H1 (cell line): ENCODE data around the gene SPOCK1. TPM values are rescaled to one million over a fixed set of nuclear protein-coding genes. Genes with fewer than 3 reads are reported as not detected.

Experiments used
- CTCF ChIA-PET: fragments of 300-600 bp; sonication (Branson Sonifier 250); formaldehyde crosslinking; loops from one replicate; lab custom pipeline; 2021; ENCODE audit not compliant: partially characterized antibody; lab: Charles Lee
- POLR2A ChIA-PET: fragments of 300-600 bp; sonication (Branson Sonifier 250); formaldehyde crosslinking; loops from one replicate; lab custom pipeline; 2021; ENCODE audit warnings: inconsistent platforms; ENCODE audit not compliant: partially characterized antibody; lab: Charles Lee
- DNase-seq, 2 experiments: peaks; one replicate each; pipeline versions ENCODE4 v3.0.0 to v3.0.0-alpha.2; 2010 to 2022; ENCODE audit warnings: low spot score in 2 of 2, low read depth in 1 of 2, mixed read lengths in 1 of 2
- FAIRE-seq: peaks from 2 replicates; lab custom pipeline; 2011; peaks lifted over from hg19 to GRCh38; lab: Jason Lieb, UNC
- H2AFZ ChIP-seq: 2 replicates; pipeline ENCODE4 v1.8.1; 2012; ENCODE audit warnings: low read length, inconsistent platforms
- H2AK5ac ChIP-seq: 2 replicates; pipeline ENCODE4 v1.6.1; 2013; ENCODE audit warnings: low read depth, low read length
- H2BK120ac ChIP-seq: replicated peaks from 2 replicates; pipeline ENCODE3; 2013; ENCODE audit warnings: low read depth, low read length, inconsistent platforms
- H2BK12ac ChIP-seq: 2 replicates; pipeline ENCODE4 v1.6.1; 2013; ENCODE audit warnings: low read depth, low read length
- H2BK15ac ChIP-seq: 2 replicates; pipeline ENCODE4 v1.6.1; 2013; ENCODE audit warnings: low read length
- H2BK20ac ChIP-seq: 2 replicates; pipeline ENCODE4 v1.6.1; 2013; ENCODE audit warnings: low read length
- H2BK5ac ChIP-seq: 2 replicates; pipeline ENCODE4 v1.6.1; 2013; ENCODE audit warnings: low read depth, low read length
- H3K14ac ChIP-seq: 2 replicates; pipeline ENCODE4 v1.6.1; 2013; ENCODE audit warnings: inconsistent platforms; ENCODE audit not compliant: insufficient read length
- H3K18ac ChIP-seq: 2 replicates; pipeline ENCODE4 v1.6.1; 2013; ENCODE audit warnings: low read length; ENCODE audit errors: extremely low read depth
- H3K23ac ChIP-seq: 2 replicates; pipeline ENCODE4 v1.6.1; 2013; ENCODE audit warnings: inconsistent platforms; ENCODE audit not compliant: insufficient read length
- H3K23me2 ChIP-seq: 2 replicates; pipeline ENCODE4 v1.6.1; 2013; ENCODE audit warnings: low read depth, low read length
- H3K27ac ChIP-seq: 2 replicates; pipeline ENCODE4 v1.6.1; 2011; ENCODE audit warnings: low read depth, low read length, inconsistent platforms
- H3K27me3 ChIP-seq, 4 experiments: replicated peaks in 1 of 4; 1 replicate in 1 of 4; 2 replicates in 3 of 4; pipeline versions ENCODE4 v1.6.1 to v1.8.1; 2011 to 2013; ENCODE audit warnings: low read length in 3 of 4, mild to moderate bottlenecking in 3 of 4, inconsistent platforms in 2 of 4, mixed read lengths in 2 of 4, moderate library complexity in 1 of 4; ENCODE audit not compliant: control insufficient read depth in 3 of 4, insufficient read depth in 3 of 4; ENCODE audit errors: extremely low read depth in 1 of 4
- H3K36me3 ChIP-seq, 4 experiments: 2 replicates each; pipeline versions ENCODE4 v1.6.1 to v1.8.1; 2011 to 2013; ENCODE audit warnings: mild to moderate bottlenecking in 4 of 4, low read length in 3 of 4, moderate library complexity in 2 of 4, control low read depth in 1 of 4, inconsistent platforms in 1 of 4; ENCODE audit not compliant: insufficient read depth in 4 of 4, control insufficient read depth in 2 of 4
- H3K4ac ChIP-seq: replicated peaks from 2 replicates; pipeline ENCODE3; 2013; ENCODE audit warnings: low read length, low read depth, mixed read lengths, inconsistent platforms; ENCODE audit not compliant: insufficient read length
- H3K4me1 ChIP-seq, 4 experiments: replicated peaks in 1 of 4; 1 replicate in 1 of 4; 2 replicates in 3 of 4; pipeline versions ENCODE4 v1.6.1 to v1.8.1; 2011 to 2013; ENCODE audit warnings: low read length in 3 of 4, inconsistent platforms in 2 of 4, mixed read lengths in 1 of 4; ENCODE audit not compliant: insufficient read depth in 4 of 4, control insufficient read depth in 3 of 4
- H3K4me2 ChIP-seq, 2 experiments: 2 replicates each; pipeline versions ENCODE4 v1.6.1 to v1.8.1; 2011 to 2013; ENCODE audit warnings: low read depth in 2 of 2, low read length in 2 of 2, control low read depth in 1 of 2, inconsistent platforms in 1 of 2, mild to moderate bottlenecking in 1 of 2; ENCODE audit not compliant: insufficient read depth in 1 of 2
- H3K4me3 ChIP-seq, 4 experiments: fragments of 200-600, 300-600 bp in 1 of 4; sonication (generic), shearing (Covaris generic), sonication (Bioruptor Twin) in 1 of 4; 2 replicates each; pipeline versions ENCODE4 v1.5.1 to v1.8.1; 2011 to 2016; ENCODE audit warnings: low read length in 4 of 4, low read depth in 3 of 4, control low read depth in 2 of 4, inconsistent platforms in 2 of 4, mild to moderate bottlenecking in 2 of 4, mixed read lengths in 1 of 4, moderate library complexity in 1 of 4; ENCODE audit not compliant: insufficient read depth in 2 of 4; ENCODE audit errors: extremely low read depth in 1 of 4
- H3K56ac ChIP-seq: replicated peaks from 2 replicates; pipeline ENCODE3; 2013; ENCODE audit warnings: low read depth, mild to moderate bottlenecking, mixed read lengths, low read length, inconsistent platforms; ENCODE audit not compliant: insufficient read length
- H3K79me1 ChIP-seq: 2 replicates; pipeline ENCODE4 v1.6.1; 2013; ENCODE audit warnings: low read depth, low read length, control low read depth
- H3K79me2 ChIP-seq, 2 experiments: 2 replicates each; pipeline versions ENCODE4 v1.6.1 to v1.8.1; 2012 to 2013; ENCODE audit warnings: low read length in 2 of 2, mild to moderate bottlenecking in 2 of 2, inconsistent platforms in 1 of 2; ENCODE audit not compliant: insufficient read depth in 2 of 2, control insufficient read depth in 1 of 2
- H3K9ac ChIP-seq, 4 experiments: replicated peaks in 1 of 4; 1 replicate in 1 of 4; 2 replicates in 3 of 4; pipeline versions ENCODE4 v1.6.1 to v1.8.1; 2011 to 2013; ENCODE audit warnings: low read depth in 3 of 4, low read length in 3 of 4, control low read depth in 2 of 4, mild to moderate bottlenecking in 2 of 4, moderate library complexity in 2 of 4, inconsistent platforms in 1 of 4; ENCODE audit errors: extremely low read depth in 1 of 4
- H3K9me3 ChIP-seq, 2 experiments: 2 replicates each; pipeline versions ENCODE4 v1.6.1 to v1.8.1; 2012 to 2013; ENCODE audit warnings: mild to moderate bottlenecking in 2 of 2, moderate library complexity in 2 of 2, control low read depth in 1 of 2, inconsistent platforms in 1 of 2, low read depth in 1 of 2, low read length in 1 of 2, mixed read lengths in 1 of 2; ENCODE audit not compliant: insufficient read depth in 2 of 2
- H4K20me1 ChIP-seq, 2 experiments: replicated peaks in 1 of 2; 2 replicates each; pipeline versions ENCODE3 to v1.8.1; 2011 to 2013; ENCODE audit warnings: inconsistent platforms in 2 of 2, low read length in 2 of 2, mild to moderate bottlenecking in 1 of 2; ENCODE audit not compliant: insufficient read depth in 2 of 2, control insufficient read depth in 1 of 2
- H4K5ac ChIP-seq: 2 replicates; pipeline ENCODE4 v1.6.1; 2013; ENCODE audit warnings: low read length, low read depth, mixed read lengths, inconsistent platforms; ENCODE audit not compliant: insufficient read length
- H4K8ac ChIP-seq: 2 replicates; pipeline ENCODE4 v1.8.0; 2013; ENCODE audit warnings: mild to moderate bottlenecking, moderate library complexity, low read length, inconsistent platforms; ENCODE audit not compliant: insufficient read depth; ENCODE audit errors: extremely low read depth
- H4K91ac ChIP-seq: replicated peaks from 2 replicates; pipeline ENCODE3; 2013; ENCODE audit warnings: low read length, mixed read lengths, inconsistent platforms; ENCODE audit not compliant: insufficient read length
- ASH2L ChIP-seq: fragments of 200-600, 300-600 bp; sonication (generic); IDR thresholded peaks from one replicate; pipeline ENCODE4 v1.7.1; 2017; ENCODE audit warnings: low read length
- ATF2 ChIP-seq: IDR thresholded peaks from 2 replicates; pipeline ENCODE4 v1.6.1; 2012; ENCODE audit warnings: low read length, inconsistent platforms
- BACH1 ChIP-seq: IDR thresholded peaks from 2 replicates; pipeline ENCODE4 v1.6.1; 2012; ENCODE audit warnings: low read length, improper control_type of control experiment
- CBX5 ChIP-seq: fragments of 300-800, 300-1000 bp; sonication (generic); IDR thresholded peaks from 2 replicates; pipeline ENCODE4 v1.7.1; 2016; ENCODE audit warnings: antibody characterized with exemption, low read length, low read depth
- CHD1 ChIP-seq: IDR thresholded peaks from 2 replicates; pipeline ENCODE4 v1.6.1; 2012; ENCODE audit warnings: low read depth, low read length, improper control_type of control experiment
- CREB1 ChIP-seq: IDR thresholded peaks from 2 replicates; pipeline ENCODE4 v1.6.1; 2012; ENCODE audit warnings: inconsistent platforms
- EGR1 ChIP-seq: IDR thresholded peaks from 2 replicates; pipeline ENCODE4 v1.6.1; 2011; ENCODE audit warnings: low read depth, low read length, borderline replicate concordance
- EP300 ChIP-seq, 2 experiments: IDR thresholded peaks; 1 replicate in 1 of 2; 2 replicates in 1 of 2; pipeline ENCODE4 v1.6.1; 2011 to 2012; ENCODE audit warnings: low read depth in 2 of 2, low read length in 2 of 2, mild to moderate bottlenecking in 2 of 2, borderline replicate concordance in 1 of 2, inconsistent platforms in 1 of 2, moderate library complexity in 1 of 2
- HDAC2 ChIP-seq, 2 experiments: fragments of 300-600 bp in 1 of 2; sonication (generic) in 1 of 2; IDR thresholded peaks; 2 replicates each; pipeline ENCODE4 v1.6.1; 2011 to 2012; ENCODE audit warnings: low read depth in 2 of 2, low read length in 2 of 2, mild to moderate bottlenecking in 2 of 2, moderate library complexity in 2 of 2, borderline replicate concordance in 1 of 2, inconsistent platforms in 1 of 2
- JUND ChIP-seq: IDR thresholded peaks from 2 replicates; pipeline ENCODE4 v1.6.1; 2011; ENCODE audit warnings: mild to moderate bottlenecking, improper control_type of control experiment, low read length
- SIX5 ChIP-seq: IDR thresholded peaks from 2 replicates; pipeline ENCODE4 v1.6.1; 2011; ENCODE audit warnings: mild to moderate bottlenecking, low read depth, low read length
- SP2 ChIP-seq: IDR thresholded peaks from 2 replicates; pipeline ENCODE4 v1.6.1; 2012; ENCODE audit warnings: mild to moderate bottlenecking, low read length, inconsistent platforms
- TAF7 ChIP-seq: optimal IDR thresholded peaks from 2 replicates; pipeline ENCODE3; 2011; ENCODE audit warnings: low read depth, mild to moderate bottlenecking, inconsistent platforms, low read length, moderate library complexity, borderline replicate concordance
- YY1 ChIP-seq: IDR thresholded peaks from 2 replicates; pipeline ENCODE4 v1.6.1; 2011; ENCODE audit warnings: low read depth, mild to moderate bottlenecking, low read length
- WGBS, 2 experiments: shearing (Covaris generic) in 1 of 2; methylation state at CpG; one replicate each; pipeline versions ENCODE4 v1.1.6 to v1.1.7; 2013 to 2015; ENCODE audit warnings: low lambda C conversion rate in 2 of 2, mixed read lengths in 2 of 2, inconsistent platforms in 1 of 2, low coverage in 1 of 2, missing lambda C conversion rate in 1 of 2; ENCODE audit not compliant: insufficient replicate concordance in 2 of 2, insufficient coverage in 1 of 2, insufficient read length in 1 of 2; ENCODE audit errors: extremely low coverage in 1 of 2, missing lambda C conversion rate in 1 of 2; 5-methylcytosine and 5-hydroxymethylcytosine counted together
- polyA plus RNA-seq, 7 experiments: library from polyadenylated mRNA; depleted of rRNA in 3 of 7; stranded (reverse) in 5 of 7; unstranded in 2 of 7; fragments of >200 nt in 5 of 7; fragments of 200-250 nt in 2 of 7; gene quantifications; 1 replicate in 5 of 7; 2 replicates in 1 of 7; 4 replicates in 1 of 7; pipeline versions ENCODE4 v1.2.1 to v1.2.3, GENCODE V29; 2011 to 2013; ENCODE audit warnings: missing spikeins in 2 of 7, mixed read lengths in 2 of 7
- total RNA-seq: library from RNA; stranded (reverse); fragmentation: NEBNext Ultra II Directional; extraction: Animal tissue kit (Norgen Biotek cat#: 25700); gene quantifications from 2 replicates; pipeline ENCODE4 v1.2.1, GENCODE V29; 2021

The SPOCK1 gene
- total and polyA plus RNA-seq, 2 of the 8 experiments (the other 6 are each of a cell fraction or from before 2014, with no cell fraction given), result 6.9 to 18.1 TPM

DNA sequence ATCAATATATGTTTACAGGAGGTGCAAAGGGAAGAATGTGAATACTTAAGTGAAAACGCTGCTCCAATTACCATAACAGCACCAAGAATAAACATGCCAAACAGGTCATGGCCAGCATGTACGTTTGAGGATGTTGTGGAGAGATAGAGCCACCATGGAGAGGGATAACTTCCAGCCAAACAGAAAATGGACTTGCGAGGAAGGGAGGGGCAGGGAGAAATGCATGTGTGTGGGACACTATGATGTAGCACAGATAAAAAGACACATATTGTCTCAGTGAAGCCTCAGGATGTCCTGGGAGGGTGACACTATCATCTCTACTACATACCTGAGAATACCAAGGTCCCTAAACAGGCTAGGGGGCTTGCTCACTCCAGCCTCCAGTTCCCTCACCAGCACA lies 488.9 kb downstream of the SPOCK1 start:
- H3K9me3 ChIP-seq, result no peaks in the 10 kb centered on the region
- no peak overlapping the region for H2BK12ac ChIP-seq
- H3K18ac ChIP-seq, result no peak overlapping the region
- DNase-seq (no peak), FAIRE-seq (no peak)
- H3K36me3 ChIP-seq, result no peaks in the 10 kb centered on the region
- H3K27ac ChIP-seq, result no peak overlapping the region
- H3K9ac ChIP-seq, result no peak overlapping the region
- H3K4me1 ChIP-seq, result peaks cover 0 to 2% (median 0%) of the 10 kb centered on the region in 4 experiments; a peak in 1 of 7 replicates
- 70% methylated on average over 3 of the region's 3 CpGs; no CpG with 5 or more reads in 1 of the 2 experiments for WGBS, 2 experiments
- no peak overlapping the region for H4K5ac ChIP-seq
- H3K56ac ChIP-seq, result no peak overlapping the region
- no peaks in the 10 kb centered on the region; the same call in 1 of the 2 replicates for H3K23me2 ChIP-seq
- no peak overlapping the region for H2AFZ ChIP-seq
- H3K79me2 ChIP-seq, result no peaks in the 10 kb centered on the region
- H2BK15ac ChIP-seq, result no peak overlapping the region
- no peak overlapping the region for H4K91ac ChIP-seq
- H3K4me3 ChIP-seq, result no peak overlapping the region
- H2BK120ac ChIP-seq, result no peak overlapping the region
- no peak overlapping the region for H3K14ac ChIP-seq
- H2BK20ac ChIP-seq, result no peak overlapping the region
- H3K27me3 ChIP-seq, result no peaks in the 10 kb centered on the region
- no peak overlapping the region for H3K4ac ChIP-seq
- H3K79me1 ChIP-seq, result no peaks in the 10 kb centered on the region
- H3K23ac ChIP-seq, result no peak overlapping the region
- no peak overlapping the region for H4K8ac ChIP-seq
- no peak overlapping the region for H3K4me2 ChIP-seq
- no peaks in the 10 kb centered on the region for H4K20me1 ChIP-seq
- no peak overlapping the region for H2AK5ac ChIP-seq
- CTCF ChIA-PET, result interaction anchor here (1.0 to 1.3 kb wide), 2 partner anchors 8 to 208 kb away, joined by 3 to 8 read pairs; no protein-coding TSS in a partner anchor
- POLR2A ChIA-PET, result no interaction called here
- H2BK5ac ChIP-seq, result no peak overlapping the region
- TF ChIP-seq TAF7, result no peak
- TF ChIP-seq EGR1, result no peak
- no peak for TF ChIP-seq CHD1
- no peak for TF ChIP-seq YY1
- no peak for TF ChIP-seq BACH1
- no peak for TF ChIP-seq JUND
- TF ChIP-seq HDAC2 (IDR thresholded peaks at IDR 0.05; ENCODE audit: borderline replicate concordance in 1 of 2, low read depth in 2 of 2, low read length in 2 of 2), result no peak
- no peak for TF ChIP-seq CBX5
- TF ChIP-seq SIX5, result no peak
- TF ChIP-seq SP2, result no peak
- TF ChIP-seq ASH2L, result no peak
- no peak for TF ChIP-seq EP300 (IDR thresholded peaks at IDR 0.05; ENCODE audit: borderline replicate concordance in 1 of 2, low read depth in 2 of 2, low read length in 2 of 2)
- TF ChIP-seq ATF2, result no peak
- no peak for TF ChIP-seq CREB1
